ENCODE measurements around the gene FER1L5. TPM values are rescaled to one million over a fixed set of nuclear protein-coding genes. Genes with fewer than 3 reads are reported as not detected.

Gene FER1L5
- total RNA-seq, 2 experiments from 2014 or later, result not detected

- DNase-seq (no peak), ATAC-seq (ENCODE audit: poor library complexity) (no peak)
- Histone ChIP-seq H3K9me3 (ENCODE audit: control insufficient read depth in 1 of 2, insufficient read depth in 1 of 2, low read length in 2 of 2) (no peaks in the 10 kb centered on the region), H3K4me1 (ENCODE audit: insufficient read depth, low read length) (no peaks in the 10 kb centered on the region), H3K27ac (ENCODE audit: low read depth in 1 of 2, low read length in 2 of 2) (no peak overlapping the region), H3K36me3 (ENCODE audit: insufficient read depth, low read length) (no peaks in the 10 kb centered on the region), H3K4me3 (ENCODE audit: low read length) (no peak overlapping the region), H3K27me3 (ENCODE audit: control insufficient read depth in 1 of 2, insufficient read depth in 2 of 2, low read length in 2 of 2) (no peaks in the 10 kb centered on the region)
- peaks cover 3% of the 10 kb centered on the region for H3K9me3 Mint-ChIP-seq
- TF ChIP-seq, protein P1, sequence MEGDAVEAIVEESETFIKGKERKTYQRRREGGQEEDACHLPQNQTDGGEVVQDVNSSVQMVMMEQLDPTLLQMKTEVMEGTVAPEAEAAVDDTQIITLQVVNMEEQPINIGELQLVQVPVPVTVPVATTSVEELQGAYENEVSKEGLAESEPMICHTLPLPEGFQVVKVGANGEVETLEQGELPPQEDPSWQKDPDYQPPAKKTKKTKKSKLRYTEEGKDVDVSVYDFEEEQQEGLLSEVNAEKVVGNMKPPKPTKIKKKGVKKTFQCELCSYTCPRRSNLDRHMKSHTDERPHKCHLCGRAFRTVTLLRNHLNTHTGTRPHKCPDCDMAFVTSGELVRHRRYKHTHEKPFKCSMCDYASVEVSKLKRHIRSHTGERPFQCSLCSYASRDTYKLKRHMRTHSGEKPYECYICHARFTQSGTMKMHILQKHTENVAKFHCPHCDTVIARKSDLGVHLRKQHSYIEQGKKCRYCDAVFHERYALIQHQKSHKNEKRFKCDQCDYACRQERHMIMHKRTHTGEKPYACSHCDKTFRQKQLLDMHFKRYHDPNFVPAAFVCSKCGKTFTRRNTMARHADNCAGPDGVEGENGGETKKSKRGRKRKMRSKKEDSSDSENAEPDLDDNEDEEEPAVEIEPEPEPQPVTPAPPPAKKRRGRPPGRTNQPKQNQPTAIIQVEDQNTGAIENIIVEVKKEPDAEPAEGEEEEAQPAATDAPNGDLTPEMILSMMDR (IDR thresholded peaks at IDR 0.05), result no peak
- no peaks in the 10 kb centered on the region for H3K4me1 Mint-ChIP-seq (ENCODE audit: low read depth)
- peaks cover 3% of the 10 kb centered on the region for H3K27me3 Mint-ChIP-seq
- H3K36me3 Mint-ChIP-seq (ENCODE audit: low read depth), result no peaks in the 10 kb centered on the region
- no peak overlapping the region for H3K4me3 Mint-ChIP-seq
- intact Hi-C loops (cut with DNase I, micrococcal nuclease), result no loop called here
- ChIA-PET CTCF (interaction anchor here (1.3 kb wide), 1 partner anchor 14 kb away, joined by 4 read pairs; no protein-coding TSS in a partner anchor), POLR2A (no interaction called here)
- H3K27ac Mint-ChIP-seq, result no peak overlapping the region
Measured at GRCh38 chr2:96662360-96662759, 19.8 kb downstream of the FER1L5 start.

- H3K27ac ChIP-seq (ENCODE audit: low read depth in 1 of 2, low read length in 2 of 2), result no peak overlapping the region
- H3K27me3 ChIP-seq (ENCODE audit: control insufficient read depth in 1 of 2, insufficient read depth in 2 of 2, low read length in 2 of 2), result no peaks in the 10 kb centered on the region
- H3K4me3 ChIP-seq (ENCODE audit: low read length), result no peak overlapping the region
- no peak for ATAC-seq (ENCODE audit: poor library complexity)
- Mint-ChIP-seq H3K9me3 (peaks cover 3% of the 10 kb centered on the region), H3K4me1 (ENCODE audit: low read depth) (no peaks in the 10 kb centered on the region), H3K4me3 (no peak overlapping the region), H3K27ac (no peak overlapping the region), H3K36me3 (ENCODE audit: low read depth) (no peaks in the 10 kb centered on the region), H3K27me3 (peaks cover 3% of the 10 kb centered on the region)
- TF ChIP-seq, protein P1 (IDR thresholded peaks at IDR 0.05), result no peak
- ChIA-PET CTCF (interaction anchor here (0.5 to 1.3 kb wide), 2 partner anchors 13 to 1263 kb away, joined by 3 to 4 read pairs; no protein-coding TSS in a partner anchor), POLR2A (no interaction called here)
- H3K4me1 ChIP-seq (ENCODE audit: insufficient read depth, low read length), result no peaks in the 10 kb centered on the region
- H3K36me3 ChIP-seq (ENCODE audit: insufficient read depth, low read length), result no peaks in the 10 kb centered on the region
- H3K9me3 ChIP-seq (ENCODE audit: control insufficient read depth in 1 of 2, insufficient read depth in 1 of 2, low read length in 2 of 2), result no peaks in the 10 kb centered on the region
- intact Hi-C loops (cut with DNase I, micrococcal nuclease), result no loop called here
- no peak for DNase-seq
Measured at GRCh38 chr2:96663177-96663576, 20.6 kb downstream of the FER1L5 start.

DNA sequence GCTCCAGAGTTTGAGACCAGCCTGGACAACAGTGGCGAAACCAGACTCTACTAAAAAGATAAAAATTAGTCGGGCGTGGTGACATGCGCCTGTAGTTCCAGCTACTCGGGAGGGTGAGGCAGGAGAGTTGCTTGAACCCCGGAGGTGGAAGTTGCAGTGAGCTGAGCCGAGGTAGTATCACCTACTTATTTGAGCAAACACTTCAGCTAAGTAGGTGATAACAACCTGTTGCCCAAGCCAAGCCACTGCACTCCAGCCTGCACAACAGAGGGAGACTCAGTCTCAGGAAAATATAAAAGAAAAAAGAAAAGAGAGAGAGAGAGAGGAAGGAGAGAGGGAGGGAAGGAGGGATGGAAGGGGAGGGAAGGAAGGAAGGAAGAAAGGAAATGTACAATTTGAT lies 21.3 kb downstream of the FER1L5 start:
- CTCF ChIA-PET, result interaction anchor here (0.5 to 1.3 kb wide), 2 partner anchors 12 to 1262 kb away, joined by 3 to 4 read pairs; no protein-coding TSS in a partner anchor

More for the DNA sequence above, 21.3 kb downstream of the FER1L5 start:
- Mint-ChIP-seq H3K9me3 (peaks cover 3% of the 10 kb centered on the region), H3K27me3 (peaks cover 3% of the 10 kb centered on the region), H3K27ac (no peak overlapping the region), H3K4me1 (ENCODE audit: low read depth) (no peaks in the 10 kb centered on the region), H3K36me3 (ENCODE audit: low read depth) (no peaks in the 10 kb centered on the region), H3K4me3 (no peak overlapping the region)
- H3K9me3 ChIP-seq (ENCODE audit: control insufficient read depth in 1 of 2, insufficient read depth in 1 of 2, low read length in 2 of 2), result no peaks in the 10 kb centered on the region
- H3K4me3 ChIP-seq (ENCODE audit: low read length), result no peak overlapping the region
- intact Hi-C loops (cut with DNase I, micrococcal nuclease), result no loop called here
- ATAC-seq (ENCODE audit: poor library complexity), result no peak
- POLR2A ChIA-PET, result no interaction called here
- H3K27ac ChIP-seq (ENCODE audit: low read depth in 1 of 2, low read length in 2 of 2), result no peak overlapping the region
- no peaks in the 10 kb centered on the region for H3K27me3 ChIP-seq (ENCODE audit: control insufficient read depth in 1 of 2, insufficient read depth in 2 of 2, low read length in 2 of 2)
- H3K36me3 ChIP-seq (ENCODE audit: insufficient read depth, low read length), result no peaks in the 10 kb centered on the region
- no peaks in the 10 kb centered on the region for H3K4me1 ChIP-seq (ENCODE audit: insufficient read depth, low read length)
- TF ChIP-seq, protein P1 (IDR thresholded peaks at IDR 0.05), result no peak
- DNase-seq, result no peak
